Panc1 (cell line): ENCODE results near the gene ETFRF1. TPM values are rescaled to one million over a fixed set of nuclear protein-coding genes. Genes with fewer than 3 reads are reported as not detected.

Source experiments
- ATAC-seq: fragments of 200-7000 bp; cut with Tn5 transposase; 2 replicates; pipeline ENCODE4 v1.9.1; 2020; ENCODE audit warnings: mild to moderate bottlenecking, moderate library complexity
- Bru-seq: library from RNA; stranded (reverse); fragments of 400-500 nt; gene quantifications from one replicate; lab custom pipeline; 2021; lab: Mats Ljungman, UMichigan
- BruChase-seq, 2 experiments: library from RNA; stranded (reverse); fragments of 400-500 nt; gene quantifications; one replicate each; lab custom pipeline; 2021; lab: Mats Ljungman, UMichigan
- BruUV-seq: library from RNA; stranded (reverse); fragments of 400-500 nt; replicated peaks from 2 replicates; lab custom pipeline; 2021; lab: Mats Ljungman, UMichigan
- CTCF ChIA-PET: fragments of 300-600 bp; sonication (Branson Sonifier 250); formaldehyde crosslinking; loops from one replicate; lab custom pipeline; 2022; ENCODE audit warnings: antibody characterized with exemption; lab: Charles Lee
- POLR2A ChIA-PET: fragments of 300-600 bp; sonication (Branson Sonifier 250); formaldehyde crosslinking; loops from one replicate; lab custom pipeline; 2022; ENCODE audit warnings: antibody characterized with exemption; lab: Charles Lee
- DNase-seq: peaks from one replicate; pipeline ENCODE4 v3.0.0-alpha.2; 2010; ENCODE audit warnings: low read depth, low spot score
- H3K27ac ChIP-seq: 2 replicates; pipeline ENCODE4 v1.5.1; 2011; ENCODE audit warnings: mild to moderate bottlenecking, low read length, inconsistent platforms
- H3K27me3 ChIP-seq: fragments of 200-500 bp; sonication (Bioruptor generic); 2 replicates; pipeline ENCODE4 v1.6.0; 2014; ENCODE audit warnings: low read length, inconsistent platforms; ENCODE audit not compliant: control insufficient read depth, insufficient read depth
- H3K36me3 ChIP-seq: fragments of 200-500 bp; sonication (Bioruptor generic); 2 replicates; pipeline ENCODE4 v1.5.1; 2014; ENCODE audit warnings: inconsistent platforms, mild to moderate bottlenecking, low read length, moderate library complexity; ENCODE audit not compliant: control insufficient read depth, insufficient read depth
- H3K4me1 ChIP-seq: 2 replicates; pipeline ENCODE4 v1.5.1; 2011; ENCODE audit warnings: inconsistent platforms, mild to moderate bottlenecking, low read length, moderate library complexity; ENCODE audit not compliant: control insufficient read depth, insufficient read depth
- H3K4me3 ChIP-seq, 2 experiments: 2 replicates each; pipeline ENCODE4 v1.5.1; 2011 to 2012; ENCODE audit warnings: low read depth in 2 of 2, low read length in 2 of 2, mild to moderate bottlenecking in 2 of 2, inconsistent platforms in 1 of 2, moderate library complexity in 1 of 2
- H3K9me3 ChIP-seq: fragments of 200-500 bp; sonication (Bioruptor generic); 2 replicates; pipeline ENCODE4 v1.5.1; 2014; ENCODE audit warnings: low read depth, mild to moderate bottlenecking, inconsistent platforms, low read length, moderate library complexity; ENCODE audit not compliant: control insufficient read depth, insufficient read depth
- POLR2AphosphoS5 ChIP-seq: IDR thresholded peaks from 2 replicates; pipeline ENCODE4 v1.6.1; 2012; ENCODE audit warnings: mild to moderate bottlenecking, low read depth, low read length, moderate library complexity
- SIN3A ChIP-seq: IDR thresholded peaks from 2 replicates; pipeline ENCODE4 v1.6.1; 2012; ENCODE audit warnings: low read depth, mild to moderate bottlenecking, low read length, moderate library complexity, borderline replicate concordance; ENCODE audit not compliant: insufficient read depth
- TCF7L2 ChIP-seq: IDR thresholded peaks from 2 replicates; pipeline ENCODE4 v1.6.1; 2011; ENCODE audit warnings: mild to moderate bottlenecking, low read depth, low read length, inconsistent platforms
- in situ Hi-C: cut with HindIII; loops from 2 replicates; pipeline ENCODE4 v1.10.0; 2016; ENCODE audit warnings: low sequenced_read_pairs, low pct_unique_long_range_greater_than_20kb
- intact Hi-C: fragments of 100-400 bp; cut with micrococcal nuclease; formaldehyde crosslinking; loops from one replicate; pipeline ENCODE4 v1.10.0; 2022; ENCODE audit not compliant: unreplicated experiment
- long read RNA-seq: library from polyadenylated mRNA; unstranded; transcript quantifications from one replicate; pipeline ENCODE4 v2.0.0, GENCODE V29; 2021; ENCODE audit not compliant: unreplicated experiment
- polyA plus RNA-seq: library from polyadenylated mRNA; unstranded; fragments of >200 nt; gene quantifications from one replicate; pipeline ENCODE4 v1.2.1, GENCODE V29; 2012; ENCODE audit warnings: missing spikeins; ENCODE audit not compliant: insufficient read length
- total RNA-seq: library from RNA; stranded (reverse); gene quantifications from one replicate; pipeline ENCODE4 v1.2.1, GENCODE V29; 2021; ENCODE audit not compliant: unreplicated experiment
- TF ChIP-seq, protein P1 (sequence below), 2 experiments: IDR thresholded peaks; 2 replicates each; pipeline ENCODE4 v1.6.1; 2011 to 2012; ENCODE audit warnings: low read depth in 2 of 2, control low read depth in 1 of 2, low read length in 1 of 2, mild to moderate bottlenecking in 1 of 2, moderate library complexity in 1 of 2; ENCODE audit not compliant: insufficient read depth in 1 of 2
- TF ChIP-seq, protein P2 (sequence below): fragments of 450-650 bp; IDR thresholded peaks from 2 replicates; pipeline ENCODE4 v1.5.1; 2017; ENCODE audit warnings: mild to moderate bottlenecking

ETFRF1 gene, protein sequence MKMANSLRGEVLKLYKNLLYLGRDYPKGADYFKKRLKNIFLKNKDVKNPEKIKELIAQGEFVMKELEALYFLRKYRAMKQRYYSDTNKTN
- total RNA-seq (12.6 TPM), Bru-seq, nascent RNA (percentile 66 among the genes with signal in this experiment), BruChase-seq, experiment 1, labeled RNA remaining after a 2-hour chase (percentile 68 among the genes with signal in this experiment), BruChase-seq, experiment 2, labeled RNA remaining after a 6-hour chase (percentile 70 among the genes with signal in this experiment)
- 7.2 TPM for polyA plus RNA-seq
- long read RNA-seq, partial matches to known transcripts: 0 of 18 reads
- long read RNA-seq, other reads (novel, unspliced or antisense): 14 of 18 reads

DNA sequence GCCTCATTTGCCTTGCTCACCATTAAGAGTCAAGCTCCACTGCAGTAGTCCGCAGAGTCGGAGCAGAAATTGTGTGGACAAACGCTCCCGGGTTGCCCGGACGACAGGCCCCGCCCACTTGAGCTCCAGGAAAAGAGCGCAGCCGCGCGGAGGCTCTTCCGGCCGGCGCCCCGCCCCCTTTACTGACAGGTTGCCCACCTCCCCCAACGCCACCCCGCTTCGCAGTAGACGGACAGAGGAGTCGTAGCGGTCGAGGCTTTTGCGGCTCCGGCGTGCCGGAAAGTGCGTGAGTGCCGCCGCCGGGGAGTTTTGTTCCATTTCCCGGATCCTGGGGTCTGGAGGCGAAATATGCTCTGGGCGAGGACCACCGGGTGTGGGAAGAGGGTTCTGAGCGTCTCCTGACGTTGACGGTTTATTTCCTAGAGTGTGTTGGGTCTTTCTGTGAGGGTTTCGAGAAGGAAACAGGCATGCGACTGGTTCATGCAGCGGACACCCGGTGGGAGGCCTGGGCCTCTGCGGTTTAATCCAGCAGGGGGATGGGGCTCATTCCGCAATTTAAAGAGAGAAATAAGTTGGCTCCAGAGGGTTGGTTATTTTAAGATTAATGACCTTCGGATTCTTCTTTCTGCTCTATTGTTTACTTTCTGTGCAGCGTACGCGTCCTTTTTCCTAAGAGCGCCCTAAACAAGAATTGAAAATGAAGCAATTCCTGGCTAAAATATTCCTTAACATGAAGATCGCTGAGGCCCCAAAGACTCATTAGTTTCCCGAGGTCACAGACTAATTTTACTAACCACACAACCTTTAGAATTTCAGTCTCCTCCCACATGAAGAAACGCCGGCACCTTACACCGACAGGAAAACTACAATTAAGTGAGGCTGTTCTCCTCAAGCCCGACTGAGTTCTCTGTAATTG lies at the start of gene ETFRF1, which contains the start of gene DNAI7:
Gene ETFRF1 (plus strand): TSS at position 182 of the 916 bp plus-strand sequence. CDS start 8,720 bp downstream, outside the sequence.
Gene DNAI7 (minus strand): TSS at position 105 of the 916 bp plus-strand sequence. CDS start 82 bp downstream, at position 23.
- peak; percentile 81 for DNase-seq
- H3K27ac ChIP-seq: peak within 1 kb of the TSS; percentile 94
- BruUV-seq: TSS peak; percentile 89
- intact Hi-C loops: no loop called here
- ChIA-PET CTCF (interaction anchor here (0.6 to 1.1 kb wide), 4 partner anchors 18 to 192 kb away, joined by 3 to 6 read pairs (median 5); no protein-coding TSS in a partner anchor), POLR2A (interaction anchor here (0.7 to 1.0 kb wide), 2 partner anchors 72 to 201 kb away, joined by 3 to 4 read pairs; no protein-coding TSS in a partner anchor)
- in situ Hi-C loops: no loop called here
- no peaks in the 10 kb centered on the region for H3K9me3 ChIP-seq
- TF ChIP-seq TCF7L2 (no peak; the same call in 1 of the 2 replicates), SIN3A (peak; percentile 100), POLR2AphosphoS5 (peak; percentile 97)
- TF ChIP-seq, protein P1, sequence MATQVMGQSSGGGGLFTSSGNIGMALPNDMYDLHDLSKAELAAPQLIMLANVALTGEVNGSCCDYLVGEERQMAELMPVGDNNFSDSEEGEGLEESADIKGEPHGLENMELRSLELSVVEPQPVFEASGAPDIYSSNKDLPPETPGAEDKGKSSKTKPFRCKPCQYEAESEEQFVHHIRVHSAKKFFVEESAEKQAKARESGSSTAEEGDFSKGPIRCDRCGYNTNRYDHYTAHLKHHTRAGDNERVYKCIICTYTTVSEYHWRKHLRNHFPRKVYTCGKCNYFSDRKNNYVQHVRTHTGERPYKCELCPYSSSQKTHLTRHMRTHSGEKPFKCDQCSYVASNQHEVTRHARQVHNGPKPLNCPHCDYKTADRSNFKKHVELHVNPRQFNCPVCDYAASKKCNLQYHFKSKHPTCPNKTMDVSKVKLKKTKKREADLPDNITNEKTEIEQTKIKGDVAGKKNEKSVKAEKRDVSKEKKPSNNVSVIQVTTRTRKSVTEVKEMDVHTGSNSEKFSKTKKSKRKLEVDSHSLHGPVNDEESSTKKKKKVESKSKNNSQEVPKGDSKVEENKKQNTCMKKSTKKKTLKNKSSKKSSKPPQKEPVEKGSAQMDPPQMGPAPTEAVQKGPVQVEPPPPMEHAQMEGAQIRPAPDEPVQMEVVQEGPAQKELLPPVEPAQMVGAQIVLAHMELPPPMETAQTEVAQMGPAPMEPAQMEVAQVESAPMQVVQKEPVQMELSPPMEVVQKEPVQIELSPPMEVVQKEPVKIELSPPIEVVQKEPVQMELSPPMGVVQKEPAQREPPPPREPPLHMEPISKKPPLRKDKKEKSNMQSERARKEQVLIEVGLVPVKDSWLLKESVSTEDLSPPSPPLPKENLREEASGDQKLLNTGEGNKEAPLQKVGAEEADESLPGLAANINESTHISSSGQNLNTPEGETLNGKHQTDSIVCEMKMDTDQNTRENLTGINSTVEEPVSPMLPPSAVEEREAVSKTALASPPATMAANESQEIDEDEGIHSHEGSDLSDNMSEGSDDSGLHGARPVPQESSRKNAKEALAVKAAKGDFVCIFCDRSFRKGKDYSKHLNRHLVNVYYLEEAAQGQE (IDR thresholded peaks at IDR 0.05; ENCODE audit: insufficient read depth in 1 of 2, low read depth in 2 of 2, low read length in 1 of 2): no peak
- TF ChIP-seq, protein P2, sequence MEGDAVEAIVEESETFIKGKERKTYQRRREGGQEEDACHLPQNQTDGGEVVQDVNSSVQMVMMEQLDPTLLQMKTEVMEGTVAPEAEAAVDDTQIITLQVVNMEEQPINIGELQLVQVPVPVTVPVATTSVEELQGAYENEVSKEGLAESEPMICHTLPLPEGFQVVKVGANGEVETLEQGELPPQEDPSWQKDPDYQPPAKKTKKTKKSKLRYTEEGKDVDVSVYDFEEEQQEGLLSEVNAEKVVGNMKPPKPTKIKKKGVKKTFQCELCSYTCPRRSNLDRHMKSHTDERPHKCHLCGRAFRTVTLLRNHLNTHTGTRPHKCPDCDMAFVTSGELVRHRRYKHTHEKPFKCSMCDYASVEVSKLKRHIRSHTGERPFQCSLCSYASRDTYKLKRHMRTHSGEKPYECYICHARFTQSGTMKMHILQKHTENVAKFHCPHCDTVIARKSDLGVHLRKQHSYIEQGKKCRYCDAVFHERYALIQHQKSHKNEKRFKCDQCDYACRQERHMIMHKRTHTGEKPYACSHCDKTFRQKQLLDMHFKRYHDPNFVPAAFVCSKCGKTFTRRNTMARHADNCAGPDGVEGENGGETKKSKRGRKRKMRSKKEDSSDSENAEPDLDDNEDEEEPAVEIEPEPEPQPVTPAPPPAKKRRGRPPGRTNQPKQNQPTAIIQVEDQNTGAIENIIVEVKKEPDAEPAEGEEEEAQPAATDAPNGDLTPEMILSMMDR: no peak
- H3K27me3 ChIP-seq: no peaks in the 10 kb centered on the region
- no peaks in the 10 kb centered on the region for H3K36me3 ChIP-seq
- H3K4me3 ChIP-seq: peak within 1 kb of the TSS; percentile 71 to 83
- peak; percentile 99 for ATAC-seq
- H3K4me1 ChIP-seq: peaks cover 16% of the 10 kb centered on the region

DNA sequence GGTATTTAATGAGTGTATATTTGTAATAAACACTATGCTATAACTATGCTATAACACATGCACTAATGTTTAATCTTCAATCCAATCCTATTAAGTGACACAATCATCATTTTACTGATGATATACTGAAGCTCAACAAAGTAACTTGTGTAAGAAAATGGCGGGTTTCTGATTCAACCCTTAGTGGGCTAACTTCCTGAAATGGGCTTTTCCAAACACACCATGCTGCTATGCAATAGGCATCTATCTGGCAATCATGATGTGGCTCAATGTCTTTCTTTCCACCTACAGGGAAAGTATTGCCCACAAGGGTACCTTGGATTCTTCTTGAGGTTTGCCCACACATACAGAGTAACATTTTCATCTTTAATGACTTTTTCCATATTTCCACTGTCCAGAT lies 48.4 kb upstream of the ETFRF1 start:
- TF ChIP-seq, protein P1 (IDR thresholded peaks at IDR 0.05; ENCODE audit: insufficient read depth in 1 of 2, low read depth in 2 of 2, low read length in 1 of 2): no peak
- TF ChIP-seq TCF7L2 (no peak), POLR2AphosphoS5 (no peak), SIN3A (no peak)
- TF ChIP-seq, protein P2: no peak
- in situ Hi-C loops: no loop called here

More for the DNA sequence above, 48.4 kb upstream of the ETFRF1 start:
- Histone ChIP-seq H3K4me1 (no peaks in the 10 kb centered on the region), H3K9me3 (no peaks in the 10 kb centered on the region), H3K27me3 (no peaks in the 10 kb centered on the region), H3K36me3 (no peaks in the 10 kb centered on the region), H3K4me3 (no peak overlapping the region), H3K27ac (no peak overlapping the region)
- ATAC-seq (no peak), DNase-seq (no peak)
- intact Hi-C loops: no loop called here
- no TSS peak for BruUV-seq
- ChIA-PET CTCF (interaction anchor here (0.7 kb wide), 1 partner anchor 156 kb away, joined by 4 read pairs; no protein-coding TSS in a partner anchor), POLR2A (no interaction called here)
